K562 (cell line): Measurements from ENCODE around the gene KIF6. TPM values are rescaled to one million over a fixed set of nuclear protein-coding genes. Genes with fewer than 3 reads are reported as not detected.

ENCODE experiments used
- CBX3 ChIP-seq, 2 experiments: IDR thresholded peaks; 1 replicate in 1 of 2; 2 replicates in 1 of 2; pipeline ENCODE4 v1.6.1; 2012; ENCODE audit warnings: inconsistent platforms in 2 of 2, low read length in 2 of 2, borderline replicate concordance in 1 of 2, control low read depth in 1 of 2
- HMG20B ChIP-seq: fragments of 250-450 bp; sonication (Bioruptor Pico); IDR thresholded peaks from 2 replicates; pipeline ENCODE4 v1.5.0; 2021; ENCODE audit warnings: mild to moderate bottlenecking
- HNRNPLL ChIP-seq: fragments of 200-400 bp; formaldehyde crosslinking; IDR thresholded peaks from 2 replicates; pipeline ENCODE4 v1.6.1; 2017; ENCODE audit warnings: low read length, low read depth, mild to moderate bottlenecking; ENCODE audit not compliant: poor library complexity, severe bottlenecking
- MTF1 ChIP-seq: fragments of 250-450 bp; sonication (Bioruptor Pico); IDR thresholded peaks from 2 replicates; pipeline ENCODE4 v1.9.0; 2021; ENCODE audit warnings: moderate library complexity, mild to moderate bottlenecking, inconsistent platforms, borderline replicate concordance
- TAL1 ChIP-seq: fragments of 450-650 bp; IDR thresholded peaks from 2 replicates; pipeline ENCODE4 v1.6.1; 2016; ENCODE audit warnings: mild to moderate bottlenecking
- ZNF57 ChIP-seq: fragments of 450-650 bp; formaldehyde crosslinking; IDR thresholded peaks from 2 replicates; pipeline ENCODE4 v1.4.0; 2020; ENCODE audit warnings: mild to moderate bottlenecking, moderate library complexity
- polyA plus RNA-seq, 8 experiments: library from polyadenylated mRNA; depleted of rRNA in 4 of 8; stranded (reverse) in 5 of 8; unstranded in 3 of 8; fragments of >200 nt; fragmentation: Nextera tagmentation in 2 of 8; fragmentation: Illumina TruSeq in 1 of 8; extraction: Ambion mirVana in 2 of 8; extraction: Trizol in 1 of 8; gene quantifications; 2 replicates each; pipeline versions ENCODE4 v1.2.1 to v1.2.3, GENCODE V29; 2011 to 2014; ENCODE audit warnings: inconsistent platforms in 1 of 8, missing spikeins in 1 of 8
- total RNA-seq, 7 experiments: library from RNA; depleted of rRNA in 6 of 7; stranded (reverse); fragments of >200 nt in 6 of 7; fragmentation: Illumina TruSeq in 2 of 7; extraction: Trizol in 2 of 7; gene quantifications; 2 replicates each; pipeline versions ENCODE4 v1.2.1 to v1.2.3, GENCODE V29; 2011 to 2021; ENCODE audit warnings: low replicate concordance in 1 of 7
- TF ChIP-seq, protein P1 (sequence below), 2 experiments: fragments of 450-650 bp; IDR thresholded peaks; 2 replicates each; pipeline ENCODE4 v1.6.1; 2018; ENCODE audit warnings: mild to moderate bottlenecking in 2 of 2, low read depth in 1 of 2; ENCODE audit not compliant: partially characterized antibody in 2 of 2
- TF ChIP-seq, protein P2 (sequence below): fragments of 250-450 bp; sonication (Bioruptor Pico); IDR thresholded peaks from 2 replicates; pipeline ENCODE4 v1.5.0; 2022; ENCODE audit warnings: mild to moderate bottlenecking

The KIF6 gene
- total and polyA plus RNA-seq, 9 of the 15 experiments (the other 6 are each of a cell fraction or from before 2014, with no cell fraction given), result not detected

DNA sequence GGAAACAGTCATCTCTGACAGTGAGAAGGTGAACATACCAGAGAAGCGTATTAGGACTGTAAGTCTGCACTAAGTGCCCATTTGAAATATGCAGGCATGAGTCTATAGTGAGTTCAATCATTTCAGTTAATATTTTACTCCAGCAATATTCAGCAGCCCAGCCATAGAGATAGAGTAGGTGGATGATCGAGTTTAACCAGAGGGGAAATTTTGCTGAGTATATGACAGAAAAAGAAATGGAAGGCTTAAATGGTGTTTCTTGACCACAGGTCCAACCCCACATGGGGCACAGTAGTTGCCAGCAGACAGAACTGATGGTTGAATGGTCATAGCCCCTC lies 39.8 kb downstream of the KIF6 start (continued):
- TF ChIP-seq MTF1, result no peak
- TF ChIP-seq CBX3 (IDR thresholded peaks at IDR 0.05; ENCODE audit: borderline replicate concordance in 1 of 2, low read length in 2 of 2), result no peak
- no peak for TF ChIP-seq ZNF57 (CRISPR knock-in tag)
- TF ChIP-seq, protein P1, sequence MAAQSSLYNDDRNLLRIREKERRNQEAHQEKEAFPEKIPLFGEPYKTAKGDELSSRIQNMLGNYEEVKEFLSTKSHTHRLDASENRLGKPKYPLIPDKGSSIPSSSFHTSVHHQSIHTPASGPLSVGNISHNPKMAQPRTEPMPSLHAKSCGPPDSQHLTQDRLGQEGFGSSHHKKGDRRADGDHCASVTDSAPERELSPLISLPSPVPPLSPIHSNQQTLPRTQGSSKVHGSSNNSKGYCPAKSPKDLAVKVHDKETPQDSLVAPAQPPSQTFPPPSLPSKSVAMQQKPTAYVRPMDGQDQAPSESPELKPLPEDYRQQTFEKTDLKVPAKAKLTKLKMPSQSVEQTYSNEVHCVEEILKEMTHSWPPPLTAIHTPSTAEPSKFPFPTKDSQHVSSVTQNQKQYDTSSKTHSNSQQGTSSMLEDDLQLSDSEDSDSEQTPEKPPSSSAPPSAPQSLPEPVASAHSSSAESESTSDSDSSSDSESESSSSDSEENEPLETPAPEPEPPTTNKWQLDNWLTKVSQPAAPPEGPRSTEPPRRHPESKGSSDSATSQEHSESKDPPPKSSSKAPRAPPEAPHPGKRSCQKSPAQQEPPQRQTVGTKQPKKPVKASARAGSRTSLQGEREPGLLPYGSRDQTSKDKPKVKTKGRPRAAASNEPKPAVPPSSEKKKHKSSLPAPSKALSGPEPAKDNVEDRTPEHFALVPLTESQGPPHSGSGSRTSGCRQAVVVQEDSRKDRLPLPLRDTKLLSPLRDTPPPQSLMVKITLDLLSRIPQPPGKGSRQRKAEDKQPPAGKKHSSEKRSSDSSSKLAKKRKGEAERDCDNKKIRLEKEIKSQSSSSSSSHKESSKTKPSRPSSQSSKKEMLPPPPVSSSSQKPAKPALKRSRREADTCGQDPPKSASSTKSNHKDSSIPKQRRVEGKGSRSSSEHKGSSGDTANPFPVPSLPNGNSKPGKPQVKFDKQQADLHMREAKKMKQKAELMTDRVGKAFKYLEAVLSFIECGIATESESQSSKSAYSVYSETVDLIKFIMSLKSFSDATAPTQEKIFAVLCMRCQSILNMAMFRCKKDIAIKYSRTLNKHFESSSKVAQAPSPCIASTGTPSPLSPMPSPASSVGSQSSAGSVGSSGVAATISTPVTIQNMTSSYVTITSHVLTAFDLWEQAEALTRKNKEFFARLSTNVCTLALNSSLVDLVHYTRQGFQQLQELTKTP (IDR thresholded peaks at IDR 0.05; ENCODE audit: low read depth in 1 of 2, partially characterized antibody in 2 of 2), result no peak
- TF ChIP-seq, protein P2, sequence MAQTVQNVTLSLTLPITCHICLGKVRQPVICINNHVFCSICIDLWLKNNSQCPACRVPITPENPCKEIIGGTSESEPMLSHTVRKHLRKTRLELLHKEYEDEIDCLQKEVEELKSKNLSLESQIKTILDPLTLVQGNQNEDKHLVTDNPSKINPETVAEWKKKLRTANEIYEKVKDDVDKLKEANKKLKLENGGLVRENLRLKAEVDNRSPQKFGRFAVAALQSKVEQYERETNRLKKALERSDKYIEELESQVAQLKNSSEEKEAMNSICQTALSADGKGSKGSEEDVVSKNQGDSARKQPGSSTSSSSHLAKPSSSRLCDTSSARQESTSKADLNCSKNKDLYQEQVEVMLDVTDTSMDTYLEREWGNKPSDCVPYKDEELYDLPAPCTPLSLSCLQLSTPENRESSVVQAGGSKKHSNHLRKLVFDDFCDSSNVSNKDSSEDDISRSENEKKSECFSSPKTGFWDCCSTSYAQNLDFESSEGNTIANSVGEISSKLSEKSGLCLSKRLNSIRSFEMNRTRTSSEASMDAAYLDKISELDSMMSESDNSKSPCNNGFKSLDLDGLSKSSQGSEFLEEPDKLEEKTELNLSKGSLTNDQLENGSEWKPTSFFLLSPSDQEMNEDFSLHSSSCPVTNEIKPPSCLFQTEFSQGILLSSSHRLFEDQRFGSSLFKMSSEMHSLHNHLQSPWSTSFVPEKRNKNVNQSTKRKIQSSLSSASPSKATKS (CRISPR knock-in tag), result no peak
- TF ChIP-seq HNRNPLL, result no peak
- TF ChIP-seq HMG20B, result no peak
- no peak for TF ChIP-seq TAL1
